Fibroblast of lung (primary cell): ENCODE data around the gene PRKAR1B.

Experiments
- EZH2 ChIP-seq: IDR thresholded peaks from 2 replicates; pipeline ENCODE4 v1.5.1; 2012; ENCODE audit warnings: low read length, control low read depth, mild to moderate bottlenecking; ENCODE audit errors: missing control alignments
- TF ChIP-seq, protein P1 (sequence below), 2 donors: IDR thresholded peaks in 1 of 2; conservative IDR thresholded peaks in 1 of 2; 1 replicate in 1 of 2; 2 replicates in 1 of 2; pipeline ENCODE4 v1.5.1; 2011 to 2012; ENCODE audit warnings: low read length in 2 of 2, control low read depth in 1 of 2, inconsistent platforms in 1 of 2, low read depth in 1 of 2, mild to moderate bottlenecking in 1 of 2

DNA sequence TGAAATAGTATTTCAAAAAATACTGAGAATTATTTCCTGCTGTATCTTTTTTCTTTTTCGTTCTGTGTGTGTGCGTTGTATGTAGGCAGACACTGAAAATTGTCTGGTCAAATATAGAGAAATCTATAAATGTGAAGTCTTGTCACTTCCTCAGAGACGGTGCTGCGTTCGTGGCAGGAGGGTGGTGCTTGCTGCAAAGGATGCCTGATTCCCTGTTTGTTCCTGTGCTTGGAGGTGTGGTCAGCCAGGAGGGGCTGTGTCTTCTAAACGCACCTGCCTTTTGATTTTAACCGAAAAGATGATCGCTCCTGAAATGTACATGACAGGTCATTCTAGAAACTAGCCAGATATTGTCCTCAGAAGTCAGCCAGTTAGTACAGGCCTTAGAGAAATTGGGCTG, 32.5 kb upstream of the PRKAR1B start:
- TF ChIP-seq, protein P1, sequence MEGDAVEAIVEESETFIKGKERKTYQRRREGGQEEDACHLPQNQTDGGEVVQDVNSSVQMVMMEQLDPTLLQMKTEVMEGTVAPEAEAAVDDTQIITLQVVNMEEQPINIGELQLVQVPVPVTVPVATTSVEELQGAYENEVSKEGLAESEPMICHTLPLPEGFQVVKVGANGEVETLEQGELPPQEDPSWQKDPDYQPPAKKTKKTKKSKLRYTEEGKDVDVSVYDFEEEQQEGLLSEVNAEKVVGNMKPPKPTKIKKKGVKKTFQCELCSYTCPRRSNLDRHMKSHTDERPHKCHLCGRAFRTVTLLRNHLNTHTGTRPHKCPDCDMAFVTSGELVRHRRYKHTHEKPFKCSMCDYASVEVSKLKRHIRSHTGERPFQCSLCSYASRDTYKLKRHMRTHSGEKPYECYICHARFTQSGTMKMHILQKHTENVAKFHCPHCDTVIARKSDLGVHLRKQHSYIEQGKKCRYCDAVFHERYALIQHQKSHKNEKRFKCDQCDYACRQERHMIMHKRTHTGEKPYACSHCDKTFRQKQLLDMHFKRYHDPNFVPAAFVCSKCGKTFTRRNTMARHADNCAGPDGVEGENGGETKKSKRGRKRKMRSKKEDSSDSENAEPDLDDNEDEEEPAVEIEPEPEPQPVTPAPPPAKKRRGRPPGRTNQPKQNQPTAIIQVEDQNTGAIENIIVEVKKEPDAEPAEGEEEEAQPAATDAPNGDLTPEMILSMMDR (conservative IDR thresholded peaks at IDR 0.05 in 1 of 2, IDR thresholded peaks at IDR 0.05 in 1 of 2; ENCODE audit: low read depth in 1 of 2, low read length in 2 of 2), result no peak
- no peak for TF ChIP-seq EZH2
